IPS DF 6.9 (cell line): Measurements from ENCODE around the gene ABHD17C.

Experiments
- DNase-seq: peaks from one replicate; pipeline ENCODE4 v3.0.0-alpha.2; 2013; ENCODE audit warnings: low read depth, low spot score
- H3K27ac ChIP-seq: one replicate; pipeline ENCODE4 v1.5.1; 2013; ENCODE audit warnings: low read length, control low read depth
- H3K27me3 ChIP-seq: 2 replicates; pipeline ENCODE4 v1.6.1; 2013; ENCODE audit warnings: mild to moderate bottlenecking, low read length; ENCODE audit not compliant: control insufficient read depth, insufficient read depth
- H3K36me3 ChIP-seq: 2 replicates; pipeline ENCODE4 v1.6.1; 2013; ENCODE audit warnings: low read length; ENCODE audit not compliant: control insufficient read depth, insufficient read depth
- H3K4me1 ChIP-seq: 2 replicates; pipeline ENCODE4 v1.6.1; 2013; ENCODE audit warnings: low read length; ENCODE audit not compliant: control insufficient read depth, insufficient read depth
- H3K4me3 ChIP-seq: 2 replicates; pipeline ENCODE4 v1.5.1; 2013; ENCODE audit warnings: mild to moderate bottlenecking, low read length
- H3K9me3 ChIP-seq: 2 replicates; pipeline ENCODE4 v1.6.1; 2013; ENCODE audit warnings: low read length, inconsistent platforms; ENCODE audit not compliant: control insufficient read depth, insufficient read depth
- WGBS: extraction: QIAGEN DNeasy Blood & Tissue Kit; methylation state at CpG from one replicate; pipeline ENCODE4 v1.1.7; 2013; ENCODE audit warnings: mixed read lengths, missing lambda C conversion rate; ENCODE audit not compliant: insufficient read length, insufficient coverage; 5-methylcytosine and 5-hydroxymethylcytosine counted together

ABHD17C gene

GRCh38 chr15:80791004-80791403 lies 95.9 kb downstream of the ABHD17C start:
- no peaks in the 10 kb centered on the region for H3K36me3 ChIP-seq
- H3K4me3 ChIP-seq: no peak overlapping the region
- no peaks in the 10 kb centered on the region for H3K4me1 ChIP-seq
- no peak for DNase-seq
- no peak overlapping the region for H3K27ac ChIP-seq
- H3K9me3 ChIP-seq: no peaks in the 10 kb centered on the region
- WGBS: no CpG with 5 or more reads among the region's 1 CpG
- H3K27me3 ChIP-seq: no peaks in the 10 kb centered on the region

GRCh38 chr15:80796407-80796806 lies 101.3 kb downstream of the ABHD17C start:
- WGBS: no CpG with 5 or more reads among the region's 5 CpGs
- no peaks in the 10 kb centered on the region for H3K4me1 ChIP-seq
- no peaks in the 10 kb centered on the region for H3K9me3 ChIP-seq
- DNase-seq: no peak
- no peak overlapping the region for H3K27ac ChIP-seq
- H3K36me3 ChIP-seq: no peaks in the 10 kb centered on the region
- no peak overlapping the region for H3K4me3 ChIP-seq
- H3K27me3 ChIP-seq: no peaks in the 10 kb centered on the region

- Histone ChIP-seq H3K4me3 (no peak overlapping the region), H3K27me3 (no peaks in the 10 kb centered on the region), H3K9me3 (no peaks in the 10 kb centered on the region), H3K36me3 (no peaks in the 10 kb centered on the region), H3K27ac (no peak overlapping the region), H3K4me1 (no peaks in the 10 kb centered on the region)
- no CpG with 5 or more reads among the region's 3 CpGs for WGBS
- no peak for DNase-seq
These were observed 103.8 kb downstream of the ABHD17C start for GRCh38 chr15:80798911-80799310.

DNA sequence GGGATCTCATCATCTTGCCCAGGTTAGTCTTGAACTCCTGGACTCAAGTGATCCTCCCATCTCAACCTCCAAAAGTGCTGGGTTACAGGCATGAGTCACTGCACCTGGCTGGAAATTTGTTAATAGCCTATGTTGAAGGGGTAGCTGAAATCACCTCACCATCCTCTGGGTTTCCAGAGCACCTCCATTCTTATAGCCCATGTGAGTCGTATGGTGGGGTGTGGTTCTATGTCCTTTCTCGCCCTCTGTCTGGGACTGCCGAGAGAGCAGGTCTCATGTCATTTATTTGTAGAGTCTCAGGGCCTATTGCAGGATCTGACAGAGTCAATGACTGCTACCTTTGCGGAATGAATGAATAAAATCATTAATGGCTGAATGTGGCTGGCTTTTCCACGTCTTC lies 105.0 kb downstream of the ABHD17C start:
- Histone ChIP-seq H3K27me3 (no peaks in the 10 kb centered on the region), H3K4me3 (no peak overlapping the region), H3K27ac (no peak overlapping the region), H3K4me1 (0 out of 2 replicates have a peak, but pooled peaks cover 2% of the 10 kb centered on the region), H3K9me3 (no peaks in the 10 kb centered on the region), H3K36me3 (no peaks in the 10 kb centered on the region)
- no peak for DNase-seq
- WGBS: no CpG with 5 or more reads among the region's 5 CpGs

DNA sequence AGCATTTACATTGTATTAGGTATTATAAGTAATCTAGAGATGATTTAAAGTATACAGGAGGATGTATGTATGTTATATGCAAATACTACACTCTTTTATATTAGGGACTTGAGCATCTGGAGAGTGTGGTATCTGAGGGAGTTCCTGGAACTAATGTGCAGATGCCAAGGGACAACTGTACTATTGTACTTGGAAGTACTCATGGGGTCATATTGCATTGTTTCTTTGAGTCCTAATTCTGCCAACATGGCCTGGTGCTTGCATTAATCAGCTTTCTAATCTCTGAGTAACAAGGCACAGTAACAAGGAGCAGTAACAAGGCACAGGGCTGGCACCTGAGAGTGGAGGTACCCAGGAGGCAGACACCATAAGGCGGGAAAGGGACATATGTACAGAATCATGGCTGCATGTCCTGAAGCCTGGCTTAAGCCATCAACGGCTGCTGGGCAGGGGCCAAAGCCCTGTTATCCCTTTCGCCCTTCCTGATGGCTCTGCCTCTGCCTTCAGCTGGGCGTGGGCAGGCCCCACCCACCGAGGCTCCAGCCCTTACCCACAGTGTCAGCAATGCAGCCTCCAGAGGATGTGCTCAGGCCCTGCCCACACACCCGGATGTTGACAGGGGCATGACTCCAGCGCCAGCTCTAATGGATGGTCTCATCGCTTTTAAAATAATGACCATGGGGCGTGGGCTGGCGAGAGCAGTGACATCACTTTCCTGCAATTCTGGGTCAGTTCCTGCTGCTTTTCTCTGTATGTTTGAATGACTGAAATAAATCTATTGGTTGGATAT lies 107.0 kb downstream of the ABHD17C start:
- H3K27ac ChIP-seq: no peak overlapping the region
- 0 out of 2 replicates have a peak, but pooled peaks cover 2% of the 10 kb centered on the region for H3K4me1 ChIP-seq
- no peaks in the 10 kb centered on the region for H3K27me3 ChIP-seq
- no peak overlapping the region for H3K4me3 ChIP-seq
- H3K9me3 ChIP-seq: no peaks in the 10 kb centered on the region
- WGBS: no CpG with 5 or more reads among the region's 10 CpGs
- no peaks in the 10 kb centered on the region for H3K36me3 ChIP-seq
- no peak for DNase-seq

DNA sequence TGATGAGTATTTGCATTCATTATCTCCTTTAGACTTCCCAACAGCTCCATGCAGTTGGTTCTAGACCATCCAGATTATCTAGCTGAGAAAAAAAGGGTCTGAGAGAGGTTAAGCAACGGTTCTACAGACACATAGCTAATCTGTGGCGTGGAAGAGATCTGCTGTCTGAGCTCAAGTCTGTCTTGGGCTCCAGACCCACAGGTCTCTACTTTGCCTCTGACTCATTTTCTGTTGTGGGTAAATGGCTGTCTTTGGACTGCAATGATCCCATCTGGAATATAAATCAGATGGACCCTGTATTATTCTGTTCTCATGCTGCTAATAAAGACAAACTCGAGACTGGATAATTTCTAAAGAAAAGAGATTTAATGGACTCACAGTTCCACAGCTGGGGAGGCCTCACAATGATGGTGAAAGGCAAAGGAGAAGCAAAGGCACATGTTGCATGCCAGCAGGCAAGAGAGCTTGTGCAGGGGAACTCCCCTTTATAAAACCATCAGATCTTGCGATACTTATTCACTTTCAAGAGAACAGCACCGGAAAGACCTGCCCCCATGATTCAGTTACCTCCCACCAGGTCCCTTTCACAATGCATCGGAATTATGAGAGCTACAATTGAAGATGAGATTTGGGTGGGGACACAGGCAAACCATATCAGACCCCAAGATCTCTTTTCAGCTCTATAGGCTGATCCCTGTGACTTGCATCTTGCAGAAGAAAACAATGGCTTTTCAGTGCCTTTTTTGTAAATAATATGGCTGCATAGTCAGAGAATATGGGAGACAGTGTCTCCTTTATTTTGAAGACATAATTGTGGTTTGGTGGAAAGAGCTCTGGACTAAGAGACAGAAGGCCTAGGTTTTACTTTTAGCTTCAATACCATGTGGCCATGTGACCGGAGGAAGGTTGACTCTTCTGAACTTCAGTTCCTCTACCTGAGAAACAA lies 108.7 kb downstream of the ABHD17C start:
- no CpG with 5 or more reads among the region's 7 CpGs for WGBS
- Histone ChIP-seq H3K27me3 (no peaks in the 10 kb centered on the region), H3K4me1 (0 out of 2 replicates have a peak, but pooled peaks cover 2% of the 10 kb centered on the region), H3K36me3 (no peaks in the 10 kb centered on the region), H3K4me3 (no peak overlapping the region), H3K9me3 (no peaks in the 10 kb centered on the region), H3K27ac (no peak overlapping the region)
- no peak for DNase-seq

DNA sequence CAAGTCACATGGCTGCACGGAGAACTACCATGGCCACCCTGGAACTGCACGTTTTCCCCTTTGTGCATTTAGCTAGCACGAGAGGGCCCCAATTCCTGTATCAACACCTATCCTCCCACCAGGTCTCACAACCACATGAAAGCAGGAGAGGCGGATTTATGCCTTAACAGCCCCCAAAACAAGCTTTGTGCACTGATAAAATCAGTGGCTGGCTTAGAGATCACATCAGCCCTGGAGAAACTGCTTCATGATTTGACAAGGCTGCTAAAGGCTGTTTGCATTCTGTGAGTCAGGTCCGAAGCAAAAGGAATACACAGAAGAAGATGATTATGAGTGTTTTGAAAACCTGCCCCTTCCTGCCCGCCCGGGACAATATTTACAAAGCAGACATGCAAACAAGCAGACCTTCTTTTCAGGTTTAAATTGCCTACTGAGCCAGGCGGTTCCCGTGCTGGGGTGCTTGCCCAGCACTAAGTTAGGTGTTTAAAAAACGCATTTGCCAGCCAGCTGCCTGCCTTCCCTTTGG lies 109.9 kb downstream of the ABHD17C start:
- Histone ChIP-seq H3K36me3 (no peaks in the 10 kb centered on the region), H3K4me1 (0 out of 2 replicates have a peak, but pooled peaks cover 2% of the 10 kb centered on the region), H3K27me3 (no peaks in the 10 kb centered on the region), H3K27ac (no peak overlapping the region), H3K9me3 (no peaks in the 10 kb centered on the region), H3K4me3 (no peak overlapping the region)
- no CpG with 5 or more reads among the region's 10 CpGs for WGBS
- DNase-seq: no peak
